GM19238 (cell line): ENCODE measurements around the gene NRP1.
"Not testable (repeated sequence)": the region's sequence is repeated elsewhere in the genome, so short reads cannot be mapped to it uniquely, and the experiment has no call there.

ENCODE experiments used
- DNase-seq: peaks from one replicate; pipeline ENCODE4 v3.0.0; 2011; ENCODE audit warnings: low spot score; ENCODE audit not compliant: insufficient read length

Gene NRP1

GRCh38 chr10:33240931-33241330 is 93.5 kb downstream of the NRP1 start:
- DNase-seq = no peak

- DNase-seq = no peak
These were observed 94.2 kb downstream of the NRP1 start for GRCh38 chr10:33240258-33240657.

GRCh38 chr10:33239257-33239656 is 95.2 kb downstream of the NRP1 start:
- no peak for DNase-seq

- no peak for DNase-seq
These were observed 95.8 kb downstream of the NRP1 start for GRCh38 chr10:33238643-33239042.

- DNase-seq = no peak
These were observed 96.5 kb downstream of the NRP1 start for GRCh38 chr10:33237736-33238624.

GRCh38 chr10:33236916-33237315 is 97.6 kb downstream of the NRP1 start:
- DNase-seq = no peak

GRCh38 chr10:33235951-33236350 is 98.5 kb downstream of the NRP1 start:
- DNase-seq = no peak

GRCh38 chr10:33235251-33235884 is 99.1 kb downstream of the NRP1 start:
- DNase-seq = no peak

GRCh38 chr10:33234831-33235237 is 99.6 kb downstream of the NRP1 start:
- DNase-seq = no peak

- no peak for DNase-seq
These were observed 100.8 kb downstream of the NRP1 start for GRCh38 chr10:33233635-33234034.

GRCh38 chr10:33233221-33233620 is 101.2 kb downstream of the NRP1 start:
- no peak for DNase-seq

- DNase-seq = no peak
These were observed 102.7 kb downstream of the NRP1 start for GRCh38 chr10:33231621-33232350.

- no peak for DNase-seq
These were observed 104.6 kb downstream of the NRP1 start for GRCh38 chr10:33229949-33230267.

- no peak for DNase-seq
These were observed 105.1 kb downstream of the NRP1 start for GRCh38 chr10:33229252-33229948.

GRCh38 chr10:33228426-33228825 is 106.0 kb downstream of the NRP1 start:
- no peak for DNase-seq

- no peak for DNase-seq
These were observed 107.0 kb downstream of the NRP1 start for GRCh38 chr10:33227489-33227888.

GRCh38 chr10:33224251-33224965 is 110.1 kb downstream of the NRP1 start:
- no peak for DNase-seq

GRCh38 chr10:33223326-33224000 is 111.0 kb downstream of the NRP1 start:
- DNase-seq = no peak

- DNase-seq = not testable (repeated sequence)
These were observed 112.2 kb downstream of the NRP1 start for GRCh38 chr10:33222304-33222703.

GRCh38 chr10:33217854-33218253 is 116.6 kb downstream of the NRP1 start:
- no peak for DNase-seq
